HG03354 (cell line): ENCODE results near the gene OGFOD3.
"Not testable (repeated sequence)": the region's sequence is repeated elsewhere in the genome, so short reads cannot be mapped to it uniquely, and the experiment has no call there.

Source experiments
- ATAC-seq: cut with Tn5 transposase; IDR thresholded peaks from one replicate; pipeline ENCODE4 v1.9.1; 2021; ENCODE audit warnings: mild to moderate bottlenecking; ENCODE audit not compliant: unreplicated experiment, poor library complexity, severe bottlenecking

OGFOD3 gene

GRCh38 chr17:82435601-82436583 is 17.5 kb upstream of the OGFOD3 start:
- ATAC-seq, result no peak

- ATAC-seq, result no peak
Measured at GRCh38 chr17:82435103-82435502, 16.7 kb upstream of the OGFOD3 start.

- no peak for ATAC-seq
Measured at GRCh38 chr17:82434216-82434565, 15.8 kb upstream of the OGFOD3 start.

DNA sequence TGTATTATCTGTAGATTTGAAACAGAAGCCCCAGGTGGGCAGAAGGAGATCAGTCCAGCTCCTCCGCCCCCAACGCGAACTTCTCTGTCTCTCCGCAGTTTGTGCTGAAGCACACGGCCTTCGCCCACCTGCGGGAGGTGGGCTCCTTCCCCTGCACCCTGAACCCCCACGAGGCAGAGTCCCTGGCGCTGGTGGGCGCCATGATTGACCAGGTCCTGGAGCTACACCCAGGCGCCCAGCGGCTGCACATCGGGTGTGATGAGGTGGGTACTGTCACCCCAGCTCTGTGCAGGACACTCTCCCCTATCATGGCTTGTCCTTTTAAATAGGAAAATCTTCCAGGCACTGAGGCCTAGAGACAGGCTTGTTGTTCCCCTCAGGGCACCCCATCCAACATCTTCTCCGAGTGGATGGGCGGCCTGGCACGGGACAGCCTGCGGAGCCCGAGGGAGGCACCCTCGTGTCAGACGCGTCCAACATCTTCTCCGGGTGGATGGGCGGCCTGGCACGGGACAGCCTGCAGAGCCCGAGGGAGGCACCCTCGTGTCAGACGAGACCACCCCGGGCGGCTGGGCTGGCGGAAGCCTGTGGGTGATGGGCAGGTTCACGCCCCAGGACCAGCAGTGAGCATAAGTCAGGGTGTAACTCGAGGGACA is 15.3 kb upstream of the OGFOD3 start:
- no peak for ATAC-seq

GRCh38 chr17:82432017-82432416 is 13.6 kb upstream of the OGFOD3 start:
- no peak for ATAC-seq

GRCh38 chr17:82429824-82430223 is 11.4 kb upstream of the OGFOD3 start:
- ATAC-seq, result no peak

GRCh38 chr17:82428546-82428945 is 10.2 kb upstream of the OGFOD3 start:
- ATAC-seq, result no peak

DNA sequence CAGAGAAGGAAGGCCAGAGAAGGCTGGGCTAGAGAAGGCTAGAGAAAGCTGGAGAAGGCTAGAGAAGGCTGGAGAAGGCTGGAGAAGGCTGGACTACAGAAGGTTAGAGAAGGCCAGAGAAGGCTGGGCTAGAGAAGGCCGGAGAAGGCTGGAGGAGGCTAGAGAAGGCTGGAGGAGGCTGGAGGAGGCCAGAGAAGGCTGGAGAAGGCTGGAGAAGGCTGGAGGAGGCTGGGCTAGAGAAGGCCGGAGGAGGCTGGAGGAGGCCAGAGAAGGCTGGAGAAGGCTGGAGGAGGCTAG is 6.4 kb upstream of the OGFOD3 start:
- ATAC-seq, result no peak

GRCh38 chr17:82424001-82424862 is 5.8 kb upstream of the OGFOD3 start:
- ATAC-seq, result no peak

- no peak for ATAC-seq
Measured at GRCh38 chr17:82419540-82419939, 1.2 kb upstream of the OGFOD3 start.

- ATAC-seq, result no peak
Measured at GRCh38 chr17:82416771-82417170, 1.6 kb downstream of the OGFOD3 start.

- ATAC-seq, result no peak
Measured at GRCh38 chr17:82416264-82416663, 2.1 kb downstream of the OGFOD3 start.

DNA sequence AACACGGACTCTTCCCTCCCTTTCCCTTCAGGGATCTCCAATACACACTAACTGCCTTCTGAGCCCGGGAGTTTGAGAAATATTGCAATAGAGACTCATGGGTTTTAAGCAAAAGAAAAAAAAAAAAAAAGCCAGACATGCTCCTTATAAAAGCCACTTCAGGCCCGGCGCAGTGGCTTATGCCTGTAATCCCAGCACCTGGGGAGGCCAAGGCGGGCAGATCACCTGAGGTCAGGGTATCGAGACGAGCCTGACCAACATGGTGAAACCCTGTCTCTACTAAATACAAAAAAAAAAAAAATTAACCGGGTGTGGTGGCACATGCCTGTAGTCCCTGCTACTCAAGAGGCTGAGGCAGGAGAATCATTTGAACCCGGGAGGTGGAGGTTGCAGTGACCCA is 2.6 kb downstream of the OGFOD3 start:
- no peak for ATAC-seq

DNA sequence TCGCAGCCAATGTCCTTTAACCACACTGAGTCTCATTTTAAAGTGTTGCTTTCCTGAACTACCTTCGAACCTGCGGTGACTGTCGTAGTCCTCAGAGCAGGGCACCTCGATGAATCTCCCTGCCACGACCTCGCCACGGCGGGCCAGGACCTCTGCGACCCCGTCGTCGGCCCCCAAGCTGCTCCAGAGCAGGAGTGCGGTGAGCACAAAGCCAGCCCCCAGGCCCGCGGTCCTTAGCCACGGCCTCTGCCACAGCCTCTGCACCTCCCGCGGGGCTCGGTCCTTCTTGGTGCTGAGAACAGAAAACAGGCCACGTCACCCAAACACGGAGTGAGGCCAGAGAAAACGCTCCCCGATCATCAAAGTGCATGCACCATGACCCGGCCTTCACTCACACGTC is 3.0 kb downstream of the OGFOD3 start:
- ATAC-seq, result no peak

GRCh38 chr17:82414548-82415281 is 3.7 kb downstream of the OGFOD3 start:
- no peak for ATAC-seq

GRCh38 chr17:82412535-82413520 is 5.6 kb downstream of the OGFOD3 start:
- ATAC-seq, result no peak

GRCh38 chr17:82412081-82412480 is 6.3 kb downstream of the OGFOD3 start:
- not testable (repeated sequence) for ATAC-seq

DNA sequence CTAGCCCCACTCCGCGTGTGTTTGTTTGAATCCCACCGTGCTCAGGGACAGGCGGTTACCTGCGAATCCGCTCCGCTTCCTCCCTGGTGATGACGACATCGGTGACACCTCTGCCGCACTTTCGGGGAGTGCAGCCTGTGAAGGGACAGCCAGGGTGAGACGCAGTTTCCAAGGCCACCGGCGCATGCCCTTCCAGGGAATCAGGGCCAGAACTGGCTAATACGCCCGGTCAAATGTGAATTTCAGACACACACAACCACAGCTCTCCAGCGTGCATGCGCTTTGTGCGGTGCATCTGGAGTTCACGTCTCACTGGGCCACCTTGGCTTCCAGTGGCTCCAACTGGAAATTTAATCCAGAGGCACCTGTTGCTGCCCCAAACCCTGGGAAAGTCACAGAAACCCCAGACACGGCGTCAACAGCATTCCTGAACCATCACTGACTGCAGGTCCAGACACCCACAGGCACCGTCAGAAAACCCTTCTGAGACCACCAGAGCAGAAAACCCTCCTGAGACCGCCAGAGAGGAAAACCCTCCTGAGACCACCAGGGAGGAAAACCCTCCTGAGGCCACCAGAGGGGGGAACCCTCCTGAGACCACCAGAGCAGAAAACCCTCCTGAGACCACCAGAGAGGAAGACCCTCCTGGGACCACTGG is 6.9 kb downstream of the OGFOD3 start:
- no peak for ATAC-seq
